NCI-H2171 treated with DMSO at 0.1 percent for 48 hours (cell line): ENCODE data around the gene TMEM143.
"Not testable (repeated sequence)": the region's sequence is repeated elsewhere in the genome, so short reads cannot be mapped to it uniquely, and the experiment has no call there.

Source experiments
- DNase-seq: peaks from one replicate; lab custom pipeline; 2025; lab: John Stamatoyannopoulos, UW

Gene TMEM143

DNA sequence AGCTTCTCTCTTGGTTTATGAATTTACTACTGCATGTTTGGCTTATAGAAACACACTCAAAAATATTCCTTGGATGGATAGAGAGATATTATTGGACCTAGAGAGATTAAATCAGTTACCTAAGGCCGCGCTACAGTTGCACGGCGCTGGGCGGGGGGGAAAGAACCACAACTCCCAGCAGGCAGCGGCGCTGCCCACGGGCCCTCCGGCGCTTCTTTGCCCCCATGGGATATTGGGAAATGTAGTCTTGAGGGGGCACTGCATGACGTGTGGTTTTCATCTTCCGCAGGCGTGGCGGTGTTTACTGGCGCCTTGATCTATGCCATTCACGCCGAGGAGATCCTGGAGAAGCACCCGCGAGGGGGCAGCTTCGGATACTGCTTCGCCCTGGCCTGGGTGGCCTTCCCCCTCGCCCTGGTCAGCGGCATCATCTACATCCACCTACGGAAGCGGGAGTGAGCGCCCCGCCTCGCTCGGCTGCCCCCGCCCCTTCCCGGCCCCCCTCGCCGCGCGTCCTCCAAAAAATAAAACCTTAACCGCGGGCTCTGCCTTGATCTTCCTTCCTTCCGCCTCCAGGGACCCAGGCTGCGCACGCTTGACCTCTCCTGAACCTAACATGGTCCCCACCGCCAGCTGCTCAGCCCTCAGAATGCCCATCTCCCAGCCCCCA lies 33.6 kb downstream of the TMEM143 start:
- peak; percentile 96 for DNase-seq

DNA sequence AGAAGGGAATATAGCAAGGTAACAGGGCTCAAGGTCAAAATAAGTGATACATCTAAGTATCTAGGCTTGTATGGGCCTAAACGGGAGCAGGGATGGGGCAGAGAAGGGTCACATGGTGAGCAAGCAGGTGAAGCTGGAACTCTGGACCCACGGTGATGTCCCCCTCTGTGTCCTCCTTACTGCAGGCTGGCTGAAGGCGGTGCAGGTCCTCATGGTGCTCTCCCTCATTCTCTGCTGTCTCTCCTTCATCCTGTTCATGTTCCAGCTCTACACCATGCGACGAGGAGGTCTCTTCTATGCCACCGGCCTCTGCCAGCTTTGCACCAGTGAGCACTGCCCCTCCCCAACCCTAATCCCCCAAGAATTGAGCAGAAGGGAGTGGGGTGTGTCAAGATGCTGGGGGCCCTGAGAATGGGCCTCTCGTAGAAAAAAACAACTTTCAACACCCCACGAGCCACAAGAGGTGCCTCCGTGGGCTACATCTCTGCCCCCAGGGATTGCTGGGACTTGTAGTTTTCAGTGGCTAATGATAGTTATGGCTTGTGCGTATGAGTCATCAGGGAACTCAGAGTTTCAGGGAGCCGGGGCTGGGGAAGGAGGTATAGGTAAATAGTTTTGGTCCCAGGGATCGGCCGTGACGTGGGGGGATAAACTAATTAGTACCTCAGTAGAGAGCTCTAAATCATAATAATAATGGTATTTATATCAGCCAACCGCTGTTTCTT lies 34.4 kb downstream of the TMEM143 start:
- peak; percentile 45 for DNase-seq

DNA sequence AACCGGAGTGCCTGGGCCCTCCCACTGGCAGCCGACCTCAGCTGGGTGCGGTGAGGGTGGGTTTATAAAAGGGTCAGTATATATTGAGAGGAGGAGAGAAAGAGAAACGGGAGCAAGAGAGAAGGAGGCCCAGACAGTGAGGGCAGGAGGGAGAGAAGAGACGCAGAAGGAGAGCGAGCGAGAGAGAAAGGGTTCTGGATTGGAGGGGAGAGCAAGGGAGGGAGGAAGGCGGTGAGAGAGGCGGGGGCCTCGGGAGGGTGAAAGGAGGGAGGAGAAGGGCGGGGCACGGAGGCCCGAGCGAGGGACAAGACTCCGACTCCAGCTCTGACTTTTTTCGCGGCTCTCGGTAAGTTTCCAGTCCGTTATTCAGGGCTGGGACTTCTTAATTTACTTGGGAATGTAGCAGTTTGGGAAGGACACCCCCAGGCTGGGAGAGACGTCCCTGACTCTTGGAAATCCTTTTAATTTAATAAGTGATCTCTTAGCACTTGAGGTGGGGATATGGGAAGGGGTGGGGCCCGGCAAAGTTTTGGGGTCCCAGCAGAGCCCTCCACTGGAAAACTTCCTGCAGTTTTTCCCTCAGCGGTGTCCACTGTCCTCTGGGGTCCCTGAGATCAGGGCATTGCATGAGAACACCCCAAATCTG lies 38.4 kb downstream of the TMEM143 start, which contains the start of gene EMP3:
TSS of gene EMP3 (plus strand) at position 288 of the 646 bp plus-strand sequence. CDS start 1,293 bp downstream, outside the sequence.
- DNase-seq: peak; percentile 51

DNA sequence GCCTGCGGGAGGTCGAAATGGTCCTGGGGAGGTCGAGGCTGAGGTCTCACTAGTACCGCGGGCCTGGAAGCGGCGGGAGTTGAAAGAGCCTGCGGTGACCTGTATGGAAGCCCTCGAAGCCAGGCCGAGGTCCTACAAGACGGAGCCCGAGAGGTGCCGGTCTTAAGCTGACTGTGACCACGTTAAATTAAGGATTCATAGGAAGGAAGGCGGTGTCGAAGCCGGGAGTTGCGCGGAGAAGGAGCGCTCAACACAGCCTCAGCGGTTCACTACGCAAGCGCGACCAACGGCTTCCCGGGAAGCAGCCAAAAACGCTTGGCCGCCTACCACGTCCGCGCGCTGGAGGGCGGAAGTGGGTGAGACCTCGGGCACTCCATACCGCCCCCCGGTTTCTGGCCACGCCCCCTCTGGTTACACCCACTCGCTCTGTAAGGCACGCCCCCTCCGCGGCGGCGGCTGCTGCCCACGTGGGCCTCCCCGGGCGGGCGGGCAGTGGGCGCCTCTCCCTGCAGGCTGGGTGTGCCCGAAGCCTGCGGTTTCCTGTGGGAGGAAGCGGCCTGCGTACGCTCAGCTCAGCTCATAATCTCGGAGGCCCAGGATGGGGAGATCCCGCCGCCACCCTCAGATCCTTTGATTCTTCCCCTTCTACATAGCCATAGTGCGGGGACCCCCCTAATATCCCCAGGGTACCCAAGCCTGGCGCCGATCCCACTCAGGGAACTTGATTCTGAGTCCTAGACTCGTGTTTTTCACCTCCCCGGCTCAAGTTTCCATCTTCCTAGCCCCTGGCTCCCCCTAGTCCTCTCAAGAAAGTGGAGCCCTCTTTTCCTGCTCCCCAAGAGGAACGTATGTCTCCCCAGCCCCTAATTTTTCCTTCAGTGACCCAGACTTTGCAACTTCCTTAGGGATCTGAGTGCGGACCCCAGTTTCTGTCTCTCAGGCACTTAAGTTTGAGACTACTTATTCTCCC lies 41.8 kb downstream of the TMEM143 start:
- DNase-seq: peak; percentile 93

DNA sequence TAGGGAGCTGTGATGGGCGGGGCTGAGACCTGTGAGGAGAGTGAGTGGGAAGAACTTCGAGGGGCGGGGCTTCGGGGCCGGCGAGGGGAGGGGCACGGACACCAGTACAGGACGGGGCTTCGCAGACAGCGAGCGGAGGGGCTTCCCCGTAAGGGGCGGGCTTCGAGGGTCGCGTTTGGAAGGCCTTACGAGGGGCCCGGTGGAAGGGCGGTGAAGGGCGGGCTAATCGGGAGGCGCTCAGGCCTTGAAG lies 42.4 kb downstream of the TMEM143 start:
- peak; percentile 96 for DNase-seq

DNA sequence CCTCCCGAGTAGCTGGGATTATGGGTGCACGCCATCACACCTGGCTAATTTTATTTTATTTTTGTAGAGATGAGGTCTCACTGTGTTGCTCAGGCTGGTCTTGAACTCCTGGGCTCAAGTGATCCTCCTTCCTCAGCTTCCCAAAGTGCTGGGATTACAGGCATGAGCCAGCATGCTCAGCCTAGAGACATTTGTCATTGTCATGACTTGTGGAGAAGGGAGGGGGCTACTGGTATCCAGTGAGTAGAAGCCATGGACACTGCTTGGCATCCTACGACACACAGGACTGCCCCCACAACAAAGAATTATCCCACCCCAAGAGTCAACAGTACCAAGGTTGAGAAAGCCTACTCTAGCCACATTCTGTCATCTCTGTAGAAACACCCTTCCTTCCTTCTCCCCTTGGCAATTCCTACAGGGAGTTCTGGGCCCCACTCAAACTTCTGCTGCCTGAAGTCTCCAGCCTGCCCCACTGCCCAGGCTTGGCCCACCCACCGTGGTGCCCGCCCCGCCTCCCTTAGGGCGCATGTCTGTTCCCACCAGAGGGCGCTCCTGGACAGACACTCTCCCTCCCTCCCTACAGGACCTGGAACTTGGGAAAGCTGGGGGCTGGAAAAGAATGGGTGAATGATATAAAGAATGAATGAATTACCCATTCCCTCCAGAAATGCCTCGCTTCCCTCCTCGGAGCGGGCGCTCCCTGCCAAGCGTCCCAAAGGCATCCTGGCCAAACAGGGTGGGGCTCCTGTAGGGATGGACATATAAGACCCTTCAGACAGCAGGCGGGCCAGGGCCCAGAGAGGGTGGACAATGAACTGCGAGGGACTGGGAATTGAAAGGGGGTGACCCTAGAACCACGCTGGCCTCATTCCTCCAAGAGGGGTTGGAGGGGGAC lies 43.8 kb downstream of the TMEM143 start:
- DNase-seq: peak; percentile 52

DNA sequence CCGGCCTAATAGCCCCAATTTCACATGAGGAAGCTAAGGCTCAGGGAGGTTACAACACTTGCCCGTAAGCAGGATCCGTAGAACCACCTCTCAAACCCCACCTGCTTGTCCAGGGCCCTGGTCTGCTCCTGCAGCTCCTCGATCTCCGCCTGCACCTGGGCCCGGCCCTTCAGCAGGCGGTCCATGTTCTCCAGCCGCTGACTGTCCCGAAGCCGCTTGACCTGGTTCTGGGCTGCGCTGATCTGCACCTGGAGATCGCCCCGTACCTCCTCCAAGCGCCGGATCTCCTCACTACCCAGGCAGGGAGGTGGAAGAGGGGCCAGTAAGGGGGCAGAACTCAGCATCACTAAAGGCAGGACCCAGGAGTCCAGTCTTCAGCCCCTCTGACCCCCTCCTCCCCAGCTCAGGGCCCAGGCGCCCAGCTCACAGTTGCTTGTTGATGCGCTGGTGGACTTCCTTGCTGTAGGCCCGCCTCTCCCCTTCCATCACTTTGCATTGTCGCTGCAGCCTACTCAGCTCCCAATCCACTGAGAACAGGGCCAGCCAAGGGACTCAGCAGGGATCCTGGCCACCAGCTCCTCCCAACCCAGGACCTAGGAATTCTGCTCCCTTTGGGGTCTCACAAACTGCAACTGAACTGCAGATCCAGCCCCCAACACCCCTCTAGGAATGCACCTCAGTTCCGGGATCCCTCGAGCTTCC lies 45.3 kb downstream of the TMEM143 start:
- DNase-seq: no peak

DNA sequence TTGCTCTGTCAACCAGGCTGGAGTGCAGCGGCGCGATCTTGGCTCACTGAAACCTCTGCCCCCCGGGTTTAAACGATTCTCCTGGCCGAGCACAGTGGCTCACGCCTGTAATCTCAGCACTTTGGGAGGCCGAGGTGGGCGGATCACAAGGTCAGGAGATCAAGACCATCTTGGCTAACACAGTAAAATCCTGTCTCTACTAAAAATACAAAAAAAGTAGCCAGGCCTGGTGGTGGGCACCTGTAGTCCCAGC lies 46.1 kb downstream of the TMEM143 start:
- DNase-seq: not testable (repeated sequence)

DNA sequence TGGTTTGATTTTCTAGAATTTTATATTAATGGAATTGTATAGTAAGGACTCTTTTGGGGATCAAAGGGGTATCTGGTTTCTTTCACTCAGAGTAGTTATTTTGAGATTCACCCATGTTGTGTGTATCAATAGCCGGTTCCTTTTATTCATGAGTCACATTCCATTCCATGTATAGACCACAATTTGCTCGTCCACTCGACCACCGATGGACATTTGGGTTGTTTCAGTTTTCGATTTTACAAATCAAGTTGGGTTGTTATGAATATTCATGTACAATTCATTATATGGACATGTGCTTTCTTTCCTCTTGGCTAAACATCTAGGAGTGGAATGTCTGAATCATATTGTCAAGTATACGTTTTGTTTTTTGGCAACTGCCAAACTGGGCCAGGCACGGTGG lies 48.0 kb downstream of the TMEM143 start:
- no peak for DNase-seq

DNA sequence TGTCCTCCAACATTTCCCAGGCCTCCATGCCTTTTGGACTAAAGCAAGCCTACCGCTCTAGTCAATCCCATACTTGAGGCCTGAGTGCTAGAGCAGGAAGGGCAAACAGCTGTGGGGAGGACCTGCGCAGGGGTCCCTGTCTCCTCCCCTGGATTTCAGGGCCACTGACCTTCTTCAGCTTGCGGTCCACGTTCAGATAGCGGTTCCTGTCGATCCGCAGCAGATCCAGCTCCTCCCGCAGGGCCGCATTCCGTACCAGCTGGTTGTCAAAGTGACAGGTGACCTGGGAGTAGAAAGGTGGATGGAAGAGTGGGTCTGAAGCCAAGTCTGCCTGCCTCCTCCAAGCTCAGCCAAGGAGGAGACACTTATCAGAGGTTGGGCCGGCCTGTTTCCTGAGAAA lies 52.4 kb downstream of the TMEM143 start:
- DNase-seq: no peak

DNA sequence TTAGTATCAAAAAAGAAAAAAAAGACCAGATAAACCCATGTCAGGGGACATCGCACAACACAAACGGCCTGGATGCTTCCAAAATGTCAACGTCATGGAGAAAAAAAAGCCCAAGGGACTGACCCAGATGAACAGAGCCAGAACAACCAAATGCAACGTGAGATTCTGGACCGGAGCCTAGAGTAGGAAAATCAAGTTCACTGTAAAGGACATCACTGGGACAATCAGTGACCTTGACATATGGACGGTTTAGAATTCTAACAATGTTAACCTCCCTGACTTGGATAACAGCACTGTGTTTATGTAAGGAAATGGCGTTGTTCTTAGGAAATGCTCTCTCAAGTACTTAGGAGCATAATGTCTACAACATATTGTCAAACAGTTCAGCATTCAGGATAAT lies 53.5 kb downstream of the TMEM143 start:
- no peak for DNase-seq

DNA sequence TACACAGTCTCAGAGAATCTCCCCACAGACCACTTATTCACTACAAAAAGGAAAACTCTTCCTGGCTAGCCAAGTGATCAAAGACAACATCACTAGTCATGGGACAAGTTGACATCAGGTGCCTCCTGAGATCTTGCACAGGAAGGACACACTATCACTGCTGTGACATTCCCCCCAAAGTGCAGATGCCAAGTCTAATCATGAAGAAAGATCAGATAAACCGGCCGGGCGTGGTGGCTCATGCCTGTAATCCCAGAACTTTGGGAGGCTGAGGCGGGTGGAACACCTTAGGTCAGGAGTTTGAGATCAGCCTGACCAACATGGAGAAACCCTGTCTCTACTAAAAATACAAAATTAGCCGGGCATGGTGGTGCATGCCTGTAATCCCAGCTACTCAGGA lies 54.0 kb downstream of the TMEM143 start:
- not testable (repeated sequence) for DNase-seq

DNA sequence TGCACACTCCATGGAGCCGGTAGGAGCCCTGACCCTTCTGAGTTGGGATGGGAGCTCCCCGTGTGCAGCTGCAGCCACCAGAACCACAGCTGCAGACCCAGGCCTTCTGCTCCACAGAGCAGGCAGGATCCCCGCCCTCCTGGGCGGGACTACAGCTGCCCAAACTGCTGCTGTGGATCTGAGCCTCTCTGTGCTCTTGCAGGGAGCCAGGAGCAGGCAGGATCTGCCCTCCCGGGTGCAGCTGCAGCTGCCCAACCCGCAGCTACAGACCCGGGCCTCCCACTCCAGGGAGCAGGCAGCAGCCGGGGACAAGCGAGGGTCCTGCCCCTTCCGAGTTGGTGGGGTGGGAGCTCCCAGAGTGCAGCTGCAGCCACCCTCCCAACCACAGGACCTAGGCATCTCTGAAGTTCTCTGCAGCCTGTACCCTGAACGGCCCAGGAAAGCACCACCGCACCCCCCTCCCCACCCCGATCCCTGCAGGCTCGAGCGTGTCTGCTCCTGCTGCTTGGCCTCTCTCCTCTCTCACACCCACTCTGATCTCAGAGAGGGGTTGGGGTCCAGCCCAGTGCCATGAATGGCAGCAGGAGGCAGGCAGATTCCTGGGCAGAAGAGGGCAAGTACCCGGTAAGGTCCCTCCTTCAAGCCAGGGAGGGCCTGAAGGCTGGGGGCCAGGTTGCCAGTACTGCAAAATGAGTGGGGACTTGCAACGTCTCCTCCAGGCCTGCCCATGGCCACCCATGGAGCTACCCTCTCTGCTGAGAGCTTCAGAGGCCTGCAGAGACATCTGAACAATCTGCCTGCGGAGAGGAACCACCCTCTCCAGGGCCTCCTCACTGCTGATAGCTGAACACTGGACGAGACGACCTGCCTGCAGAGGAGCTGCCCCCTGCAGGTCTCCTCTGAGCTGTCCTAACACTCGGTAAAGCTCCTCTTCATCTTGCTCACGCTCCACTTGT lies 54.8 kb downstream of the TMEM143 start:
- peak; percentile 40 for DNase-seq

DNA sequence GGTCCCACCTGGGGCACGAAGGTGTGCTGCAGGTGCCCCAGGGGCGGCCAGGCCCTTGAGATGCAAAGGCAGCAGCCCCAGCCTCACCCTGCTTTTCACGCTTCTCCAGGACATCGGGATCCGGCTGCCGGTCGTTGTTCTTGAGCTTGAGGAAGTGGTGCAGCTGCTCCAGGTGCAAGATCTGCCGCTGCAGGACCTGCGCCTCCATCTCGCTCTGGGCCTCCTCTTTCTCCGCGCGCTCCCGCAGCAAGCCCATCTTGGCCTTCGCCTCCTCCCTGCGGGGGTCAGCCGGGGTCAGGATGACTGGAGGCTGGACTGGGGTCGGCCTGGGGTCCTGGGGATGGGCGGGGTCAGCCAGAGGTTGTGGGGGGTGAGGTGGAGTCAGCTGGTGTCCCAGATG lies 59.9 kb downstream of the TMEM143 start:
- DNase-seq: no peak

DNA sequence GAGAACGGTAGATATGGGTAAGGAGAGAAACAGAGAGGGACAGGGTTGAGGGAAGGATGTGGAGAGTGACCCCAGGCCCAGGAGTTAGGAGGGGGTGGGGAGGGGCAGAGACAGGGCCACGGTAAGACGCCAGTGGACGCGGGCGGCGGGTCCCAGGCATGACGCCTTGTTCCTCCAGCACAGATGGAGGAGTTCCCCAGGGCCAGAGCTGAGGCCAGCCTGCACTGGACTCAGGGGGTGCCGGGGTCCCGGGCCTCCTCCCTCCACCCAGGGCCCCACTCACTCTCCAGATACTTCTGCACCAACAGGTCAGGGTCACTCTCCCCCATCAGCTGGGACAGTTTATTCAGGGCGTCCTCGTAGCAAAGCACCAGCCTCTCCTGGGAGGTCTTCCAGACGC lies 60.4 kb downstream of the TMEM143 start:
- no peak for DNase-seq

DNA sequence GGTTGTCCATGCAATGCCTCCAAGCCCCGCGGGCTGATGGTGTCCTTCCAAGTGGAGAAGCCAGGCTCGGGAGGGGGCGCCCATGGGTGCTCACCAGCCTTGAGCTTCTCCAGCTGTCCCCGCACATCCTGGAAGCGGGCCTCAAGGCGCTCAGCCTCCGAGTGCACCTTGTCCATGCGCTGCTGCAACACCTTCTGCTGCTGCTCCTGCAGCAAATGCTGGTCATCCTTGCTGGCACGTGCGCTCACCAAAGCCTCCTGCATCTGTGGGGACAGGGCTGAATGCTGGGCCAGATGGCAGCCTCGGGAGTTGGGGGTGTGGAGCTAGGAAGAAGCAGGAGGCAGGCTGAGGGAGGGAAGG lies 61.2 kb downstream of the TMEM143 start:
- DNase-seq: peak; percentile 25

DNA sequence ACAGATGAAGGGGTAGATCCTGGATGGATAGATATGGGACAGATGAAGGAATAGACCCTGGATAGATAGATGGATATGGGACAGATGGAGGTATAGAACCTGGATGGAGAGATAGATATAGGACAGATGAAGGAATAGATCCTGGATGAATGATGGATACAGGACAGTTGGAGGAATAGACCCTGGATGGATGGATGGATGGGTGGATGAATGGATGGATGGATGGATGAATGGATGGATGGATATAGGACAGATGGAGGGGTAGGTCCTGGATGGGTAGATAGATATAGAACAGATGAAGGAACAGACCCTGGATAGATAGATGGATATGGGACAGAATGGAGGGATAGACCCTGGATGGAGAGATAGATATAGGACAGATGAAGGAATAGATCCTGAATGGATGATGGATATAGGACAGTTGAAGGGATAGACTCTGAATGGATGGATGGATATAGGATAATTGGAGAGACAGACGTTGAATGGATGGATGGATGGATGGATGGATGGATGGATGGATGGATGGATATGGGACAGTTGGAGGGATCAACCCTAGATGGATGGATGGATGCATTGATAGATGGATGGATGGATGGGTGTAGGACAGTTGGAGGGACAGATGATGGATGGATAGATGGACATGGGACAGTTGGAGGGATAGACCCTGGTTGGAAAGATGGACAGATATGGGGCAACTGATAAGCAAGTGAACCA lies 61.7 kb downstream of the TMEM143 start:
- DNase-seq: no peak

DNA sequence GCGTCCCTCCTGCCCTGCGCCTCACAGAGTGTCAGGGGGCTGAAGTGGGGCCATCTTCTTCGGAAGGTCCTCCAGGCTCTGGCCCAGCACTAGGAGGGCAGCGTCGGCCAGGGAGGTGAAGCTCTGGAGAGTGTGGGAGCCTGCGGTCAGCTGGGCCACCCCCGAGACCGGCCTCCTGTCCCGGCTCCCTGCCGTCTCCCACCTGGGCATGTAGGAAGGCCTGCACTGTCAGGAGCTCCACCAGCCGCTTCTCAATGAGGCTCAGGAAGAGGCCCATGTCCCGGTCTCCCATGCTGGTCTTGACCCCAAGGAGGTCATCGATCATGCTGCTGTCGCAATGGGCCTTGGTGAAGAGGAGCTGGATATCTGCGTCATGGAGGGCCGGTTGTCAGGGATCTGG lies 65.8 kb downstream of the TMEM143 start:
- no peak for DNase-seq
